Adrenal gland (tissue), 5 donors: Measurements from ENCODE around the gene ATCAY.

Experiments used
- POLR2A ChIP-seq, 2 donors: fragments of 450-650 bp; IDR thresholded peaks; one replicate each; pipeline ENCODE4 v1.6.1; 2017; ENCODE audit warnings: antibody characterized with exemption in 2 of 2, mild to moderate bottlenecking in 2 of 2, moderate library complexity in 1 of 2
- TF ChIP-seq, protein P1 (sequence below), 6 experiments: fragments of 450-650 bp in 4 of 6; fragments of 200-600 bp in 2 of 6; sonication (generic) in 1 of 6; IDR thresholded peaks; 1 replicate in 5 of 6; 2 replicates in 1 of 6; pipeline versions ENCODE4 v1.5.1 to v1.8.0; 2016 to 2021; ENCODE audit warnings: antibody characterized with exemption in 6 of 6, mild to moderate bottlenecking in 2 of 6, moderate library complexity in 1 of 6
- donor health status: DM: no; HTN: no; CAD: no.

DNA sequence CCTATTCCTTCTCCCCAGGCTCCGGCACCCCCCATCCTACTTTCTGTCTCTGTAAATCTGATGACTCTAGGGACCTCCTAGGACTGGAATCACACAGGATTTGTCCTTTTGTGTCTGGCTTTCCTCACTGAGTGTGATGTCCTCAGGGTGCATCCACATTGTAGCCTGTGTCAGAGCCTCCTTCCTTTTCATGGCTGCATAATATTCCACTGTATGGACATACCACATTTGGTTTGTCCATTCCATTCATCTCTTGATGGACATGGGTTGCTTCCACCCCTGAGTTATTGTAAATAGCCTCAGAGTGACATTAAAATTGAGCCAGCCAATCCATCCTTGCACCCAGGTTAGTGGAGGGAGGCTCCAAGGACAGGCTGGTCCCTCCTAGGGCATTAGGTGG is 29.6 kb downstream of the ATCAY start:
- TF ChIP-seq, protein P1, sequence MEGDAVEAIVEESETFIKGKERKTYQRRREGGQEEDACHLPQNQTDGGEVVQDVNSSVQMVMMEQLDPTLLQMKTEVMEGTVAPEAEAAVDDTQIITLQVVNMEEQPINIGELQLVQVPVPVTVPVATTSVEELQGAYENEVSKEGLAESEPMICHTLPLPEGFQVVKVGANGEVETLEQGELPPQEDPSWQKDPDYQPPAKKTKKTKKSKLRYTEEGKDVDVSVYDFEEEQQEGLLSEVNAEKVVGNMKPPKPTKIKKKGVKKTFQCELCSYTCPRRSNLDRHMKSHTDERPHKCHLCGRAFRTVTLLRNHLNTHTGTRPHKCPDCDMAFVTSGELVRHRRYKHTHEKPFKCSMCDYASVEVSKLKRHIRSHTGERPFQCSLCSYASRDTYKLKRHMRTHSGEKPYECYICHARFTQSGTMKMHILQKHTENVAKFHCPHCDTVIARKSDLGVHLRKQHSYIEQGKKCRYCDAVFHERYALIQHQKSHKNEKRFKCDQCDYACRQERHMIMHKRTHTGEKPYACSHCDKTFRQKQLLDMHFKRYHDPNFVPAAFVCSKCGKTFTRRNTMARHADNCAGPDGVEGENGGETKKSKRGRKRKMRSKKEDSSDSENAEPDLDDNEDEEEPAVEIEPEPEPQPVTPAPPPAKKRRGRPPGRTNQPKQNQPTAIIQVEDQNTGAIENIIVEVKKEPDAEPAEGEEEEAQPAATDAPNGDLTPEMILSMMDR (IDR thresholded peaks at IDR 0.05) = no peak
- no peak for TF ChIP-seq POLR2A (IDR thresholded peaks at IDR 0.05)
